Stimulated activated CD4-positive, alpha-beta T cell treated with anti-CD3 and anti-CD28 coated beads, Interleukin-12 subunit alpha, Interleukin-12 subunit beta, amount 100 ng/mL, for 48 hours (primary cell): ENCODE measurements around the gene OR1S2.
"Not testable (repeated sequence)": the region's sequence is repeated elsewhere in the genome, so short reads cannot be mapped to it uniquely, and the experiment has no call there.

ENCODE experiments used
- DNase-seq, 3 donors: peaks; one replicate each; pipeline ENCODE4 v3.0.0-alpha.2; 2020; ENCODE audit warnings: low read depth in 2 of 3, low spot score in 1 of 3

The OR1S2 gene

DNA sequence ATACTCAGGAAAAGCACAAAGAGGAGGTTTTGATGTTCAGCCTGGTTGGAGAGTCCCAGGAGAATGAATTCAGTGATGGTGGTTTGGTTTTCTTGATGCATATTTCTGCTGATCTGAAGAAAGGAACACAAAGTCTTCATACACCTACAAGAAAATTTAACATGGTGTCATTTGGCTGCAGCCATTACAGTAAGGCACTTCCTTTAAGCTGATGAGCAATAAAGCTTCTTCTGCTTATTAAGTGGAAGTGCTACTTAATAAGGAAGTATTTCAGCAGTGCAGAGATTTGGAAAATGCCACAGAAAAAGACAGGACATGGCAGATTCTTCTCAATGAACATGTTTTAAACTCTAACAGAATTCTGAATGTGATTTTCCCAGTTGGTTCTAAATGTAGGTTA lies at the start of gene OR1S2:
OR1S2 (minus strand) TSS at position 101 of the 400 bp plus-strand sequence; CDS start at position 101, 0 bp downstream.
- DNase-seq: no peak

- DNase-seq: no peak
Measured at GRCh38 chr11:58243954-58244353, 40.0 kb upstream of the OR1S2 start.

DNA sequence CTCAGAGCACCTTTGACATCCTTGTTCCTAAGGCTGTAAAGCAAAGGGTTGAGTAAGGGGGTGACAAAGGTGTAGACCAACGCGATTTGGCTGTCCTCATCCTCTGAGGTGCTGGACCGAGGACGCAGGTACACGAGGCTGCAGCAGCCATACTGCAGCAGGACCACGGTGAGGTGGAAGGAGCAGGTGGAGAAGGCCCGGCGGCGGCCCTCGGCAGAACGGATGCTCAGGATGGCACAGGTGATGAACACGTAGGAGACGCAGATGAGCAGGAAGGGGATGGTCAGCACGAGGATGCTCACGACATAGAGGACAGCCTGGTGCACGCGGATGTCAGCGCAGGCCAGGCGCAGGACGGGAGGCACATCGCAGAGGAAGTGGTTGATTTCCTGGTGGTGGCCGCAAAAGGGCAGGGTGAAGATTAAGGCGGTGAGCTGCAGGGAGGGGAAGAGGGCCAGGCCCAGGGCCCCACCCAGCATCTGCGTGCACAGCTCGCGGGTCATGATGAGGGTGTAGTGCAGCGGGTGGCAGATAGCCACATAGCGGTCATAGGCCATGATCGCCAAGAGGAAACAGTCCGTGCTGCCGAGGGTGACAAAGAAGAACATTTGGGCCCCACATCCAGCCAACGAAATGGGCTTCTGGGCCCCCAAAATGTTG lies 24.1 kb upstream of the OR1S2 start:
- no peak for DNase-seq

DNA sequence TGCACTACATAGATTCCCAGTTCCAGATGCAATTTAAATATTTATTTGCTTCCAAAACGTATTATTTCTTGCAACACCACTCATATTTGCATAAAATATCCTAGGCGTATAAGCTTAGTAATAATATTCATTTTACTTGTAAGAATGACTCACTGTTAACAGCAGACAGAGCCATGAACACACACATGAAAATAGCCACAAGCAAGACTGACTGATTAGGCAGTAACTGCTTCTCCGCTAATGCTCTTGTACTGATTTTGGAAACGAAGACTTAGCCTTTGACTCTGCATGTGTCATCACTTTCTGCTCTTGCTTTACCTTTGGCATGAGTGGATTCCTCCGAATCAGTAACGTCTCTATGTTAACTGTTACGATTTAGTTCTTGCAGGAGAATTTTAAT lies 18.8 kb upstream of the OR1S2 start:
- no peak for DNase-seq

DNA sequence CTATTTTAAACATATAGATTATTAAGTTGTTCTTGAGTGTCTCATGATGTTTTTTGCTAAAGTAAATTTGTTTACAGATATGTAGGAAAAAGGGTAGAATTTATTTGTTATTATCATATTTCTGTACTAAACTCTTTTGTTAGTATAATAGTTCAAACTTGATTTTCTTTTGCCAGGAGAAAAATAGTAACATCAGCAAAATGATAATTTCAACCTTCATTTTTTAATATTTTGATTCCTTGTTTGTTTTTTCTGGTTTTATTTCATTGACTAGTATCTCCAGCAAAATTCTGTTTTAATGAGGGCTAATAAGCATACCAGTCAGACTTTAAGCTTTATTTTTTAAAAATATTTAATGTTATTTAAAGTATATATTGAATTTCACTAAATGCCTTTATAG lies 12.5 kb upstream of the OR1S2 start:
- DNase-seq: no peak

DNA sequence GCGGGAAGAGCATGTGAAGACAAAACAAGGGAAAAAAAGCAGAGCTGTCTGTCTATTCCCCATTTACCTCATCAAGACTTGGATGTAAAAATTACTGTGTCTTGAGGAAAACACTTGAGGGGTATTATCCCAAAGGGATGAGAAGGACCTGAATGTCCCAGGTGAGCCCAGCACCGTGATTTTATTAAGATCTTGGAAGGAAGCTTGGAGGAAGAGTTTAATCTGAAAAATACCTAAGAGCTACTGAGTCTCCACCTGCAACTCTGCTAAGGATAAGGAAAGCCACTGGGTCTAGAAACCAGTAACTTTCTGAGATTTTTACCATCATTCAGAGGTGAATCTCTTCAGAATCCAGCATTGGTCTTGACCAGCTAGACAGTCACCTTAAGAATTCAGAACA lies 8.5 kb upstream of the OR1S2 start, which contains the start of gene OR1S1:
OR1S1 (plus strand) TSS at position 301 of the 400 bp plus-strand sequence.
- not testable (repeated sequence) for DNase-seq

- no peak for DNase-seq
Measured at GRCh38 chr11:58199271-58199670, 4.7 kb downstream of the OR1S2 start.

- DNase-seq: no peak
Measured at GRCh38 chr11:58195939-58196338, 8.0 kb downstream of the OR1S2 start.

GRCh38 chr11:58193391-58193790 lies 10.6 kb downstream of the OR1S2 start:
- no peak for DNase-seq

DNA sequence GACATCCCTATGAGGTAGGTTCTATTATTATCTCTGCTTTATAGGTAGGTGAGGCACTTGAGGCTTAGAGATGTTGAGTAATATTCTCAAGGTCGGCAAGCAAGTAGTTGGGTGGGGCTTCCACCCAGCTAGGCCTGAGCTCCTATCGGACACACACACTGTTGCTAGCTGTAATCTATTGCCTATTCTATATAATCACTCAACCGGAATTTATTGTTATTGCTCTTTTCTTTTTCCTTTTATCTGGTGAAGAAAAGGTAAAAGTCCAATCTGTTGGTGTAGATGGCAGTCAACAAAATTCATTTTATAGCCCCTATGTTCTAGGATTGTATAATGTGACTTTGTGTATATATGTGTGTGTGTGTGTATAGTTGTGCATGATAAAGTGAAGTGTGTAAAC lies 11.7 kb downstream of the OR1S2 start:
- no peak for DNase-seq

GRCh38 chr11:58188770-58189169 lies 15.2 kb downstream of the OR1S2 start, which contains the start of gene OR9Q2:
Gene OR9Q2, plus strand, starts transcription at chr11:58189070. Its CDS starts 1,421 bp downstream, at chr11:58190491.
- DNase-seq: no peak

- no peak for DNase-seq
Measured at GRCh38 chr11:58186938-58187337, 17.0 kb downstream of the OR1S2 start.

DNA sequence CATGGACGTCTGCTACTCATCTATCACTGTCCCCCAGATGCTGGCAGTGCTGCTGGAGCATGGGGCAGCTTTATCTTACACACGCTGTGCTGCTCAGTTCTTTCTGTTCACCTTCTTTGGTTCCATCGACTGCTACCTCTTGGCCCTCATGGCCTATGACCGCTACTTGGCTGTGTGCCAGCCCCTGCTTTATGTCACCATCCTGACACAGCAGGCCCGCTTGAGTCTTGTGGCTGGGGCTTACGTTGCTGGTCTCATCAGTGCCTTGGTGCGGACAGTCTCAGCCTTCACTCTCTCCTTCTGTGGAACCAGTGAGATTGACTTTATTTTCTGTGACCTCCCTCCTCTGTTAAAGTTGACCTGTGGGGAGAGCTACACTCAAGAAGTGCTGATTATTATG lies 24.3 kb downstream of the OR1S2 start:
- no peak for DNase-seq

GRCh38 chr11:58178444-58178843 lies 25.5 kb downstream of the OR1S2 start:
- no peak for DNase-seq

GRCh38 chr11:58177409-58178054 lies 26.4 kb downstream of the OR1S2 start:
- DNase-seq: no peak

DNA sequence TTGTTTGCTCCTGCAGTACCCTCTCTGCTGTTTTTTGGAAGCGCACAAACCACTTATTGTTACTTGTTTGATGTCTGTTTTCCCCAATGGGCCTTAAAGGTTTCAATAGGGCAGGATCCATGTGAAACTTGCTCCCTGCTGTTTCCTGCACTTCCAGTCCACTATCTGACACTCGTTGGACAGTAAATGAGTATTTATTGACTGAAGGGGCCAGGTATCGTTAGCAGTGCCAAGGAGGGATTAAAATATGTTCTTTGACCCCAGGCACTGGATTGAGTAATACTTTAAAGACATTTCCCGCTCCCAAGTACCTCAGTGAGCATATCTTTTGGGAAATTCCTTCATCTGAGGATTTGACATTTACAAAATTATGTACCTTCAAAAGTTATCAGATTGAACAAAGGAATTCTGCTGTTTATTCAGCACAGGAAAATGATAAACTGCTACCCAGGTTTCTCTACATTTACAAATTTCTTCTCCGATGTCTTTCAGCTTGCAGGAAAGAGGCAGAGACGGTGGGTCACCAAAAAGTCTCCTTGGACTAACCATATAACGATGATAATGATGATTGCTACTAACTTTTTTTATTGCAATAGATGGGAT lies 38.3 kb downstream of the OR1S2 start:
- no peak for DNase-seq

- DNase-seq: no peak
Measured at GRCh38 chr11:58164990-58165389, 39.0 kb downstream of the OR1S2 start.

GRCh38 chr11:58164389-58164788 lies 39.6 kb downstream of the OR1S2 start:
- DNase-seq: no peak
